ENCODE measurements around the gene PPDPF.

GRCh38 chr20:63492518-63492917, 28.0 kb upstream of the PPDPF start:
- TF ChIP-seq CTCF (IDR thresholded peaks at IDR 0.05) = no peak
- TF ChIP-seq POLR2A (IDR thresholded peaks at IDR 0.05) = no peak

Measured in testis (tissue), 2 donors.